HuH-7.5 (cell line): Measurements from ENCODE around the gene WSB1.

ENCODE experiments used
- DNase-seq: peaks from one replicate; pipeline ENCODE4 v3.0.0; 2011; ENCODE audit warnings: low spot score

The WSB1 gene

GRCh38 chr17:27357236-27357635 lies 63.3 kb downstream of the WSB1 start:
- DNase-seq: no peak

- no peak for DNase-seq
These were observed 66.6 kb downstream of the WSB1 start for GRCh38 chr17:27360507-27360906.

DNA sequence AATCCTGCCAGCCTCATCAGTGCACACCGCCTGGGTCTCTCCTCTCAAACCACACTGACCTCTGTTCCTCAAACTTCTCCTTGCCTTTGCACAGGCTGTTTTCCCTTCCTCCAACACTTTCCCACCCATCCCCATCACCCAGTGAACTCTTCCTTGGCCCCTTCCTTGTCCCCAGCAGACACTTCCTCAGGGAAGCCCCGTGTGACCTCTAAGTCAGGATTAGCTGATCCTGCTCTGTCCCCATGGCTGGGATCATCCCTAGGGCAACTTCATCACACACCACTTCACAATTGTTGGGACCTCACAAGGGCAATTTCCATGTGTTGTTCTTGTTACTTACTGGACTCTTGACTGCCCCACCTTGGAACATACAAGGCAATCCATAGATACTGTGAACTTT lies 67.8 kb downstream of the WSB1 start:
- no peak for DNase-seq

GRCh38 chr17:27362503-27362902 lies 68.6 kb downstream of the WSB1 start:
- DNase-seq: no peak

- no peak for DNase-seq
These were observed 69.0 kb downstream of the WSB1 start for GRCh38 chr17:27362909-27363308.

DNA sequence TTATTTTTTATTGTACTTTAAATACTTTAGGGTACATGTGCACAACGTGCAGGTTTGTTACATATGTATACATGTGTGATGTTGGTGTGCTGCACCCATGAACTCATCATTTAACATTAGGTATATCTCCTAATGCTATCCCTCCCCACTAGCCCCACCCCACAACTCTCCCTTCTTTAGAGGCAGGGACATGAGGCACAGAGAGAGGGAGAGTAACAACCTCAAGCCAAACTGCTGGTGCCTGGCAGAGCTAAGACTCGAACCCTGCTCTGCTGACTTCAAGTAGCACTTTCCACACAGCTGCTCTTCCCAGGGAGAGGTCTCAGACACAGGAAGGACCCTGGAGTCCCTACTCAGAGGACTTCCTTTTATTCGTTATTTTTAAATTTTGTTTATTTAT lies 69.4 kb downstream of the WSB1 start:
- no peak for DNase-seq
